GM23338 (cell line): ENCODE data around the gene GRID1. TPM values are rescaled to one million over a fixed set of nuclear protein-coding genes. Genes with fewer than 3 reads are reported as not detected.

Experiments
- ATAC-seq: fragments of 200-7000 bp; cut with Tn5 transposase; 3 replicates; pipeline ENCODE4 v1.9.1; 2020
- DNase-seq: peaks from one replicate; pipeline ENCODE4 v3.0.0-alpha.2; 2015; ENCODE audit warnings: low spot score
- H2AFZ ChIP-seq: fragments of 200-600 bp; sonication (generic); 2 replicates; pipeline ENCODE4 v1.8.0; 2016; ENCODE audit warnings: antibody characterized with exemption, mild to moderate bottlenecking, moderate library complexity
- H3F3A ChIP-seq: fragments of 200-600 bp; sonication (generic); replicated peaks from 2 replicates; pipeline ENCODE4 v1.8.0; 2017; ENCODE audit warnings: antibody characterized with exemption, mixed run types, low read depth
- H3K27ac ChIP-seq: fragments of 200-600 bp; sonication (generic); 2 replicates; pipeline ENCODE4 v1.6.1; 2016; ENCODE audit warnings: low read depth
- H3K27me3 ChIP-seq: fragments of 200-600 bp; sonication (generic); 2 replicates; pipeline ENCODE4 v1.8.0; 2016; ENCODE audit warnings: mild to moderate bottlenecking, mixed run types, moderate library complexity; ENCODE audit not compliant: insufficient read depth
- H3K36me3 ChIP-seq: fragments of 200-600 bp; sonication (generic); 2 replicates; pipeline ENCODE4 v1.8.0; 2016; ENCODE audit warnings: mild to moderate bottlenecking; ENCODE audit not compliant: insufficient read depth
- H3K4me1 ChIP-seq: fragments of 200-600 bp; sonication (generic); 2 replicates; pipeline ENCODE4 v1.8.0; 2016; ENCODE audit warnings: mild to moderate bottlenecking, moderate library complexity; ENCODE audit not compliant: insufficient read depth
- H3K4me2 ChIP-seq: fragments of 200-600 bp; sonication (generic); 2 replicates; pipeline ENCODE4 v1.7.1; 2017; ENCODE audit warnings: mixed run types
- H3K4me3 ChIP-seq: fragments of 200-600 bp; sonication (generic); 2 replicates; pipeline ENCODE4 v1.6.1; 2016; ENCODE audit warnings: mixed run types
- H3K79me2 ChIP-seq: fragments of 200-600 bp; sonication (generic); replicated peaks from 2 replicates; pipeline ENCODE4 v1.8.0; 2017; ENCODE audit warnings: mild to moderate bottlenecking; ENCODE audit not compliant: insufficient read depth
- H3K9me2 ChIP-seq: fragments of 200-600 bp; sonication (generic); 2 replicates; pipeline ENCODE4 v1.8.0; 2017; ENCODE audit not compliant: insufficient read depth
- H4K20me1 ChIP-seq: fragments of 200-600 bp; sonication (generic); replicated peaks from 2 replicates; pipeline ENCODE4 v1.8.0; 2017; ENCODE audit warnings: mild to moderate bottlenecking; ENCODE audit not compliant: insufficient read depth
- H3K27ac Mint-ChIP-seq: 2 replicates; pipeline ENCODE4 v1.8.0; 2020; ENCODE audit warnings: inconsistent platforms, mild to moderate bottlenecking, moderate library complexity, mixed read lengths
- H3K27me3 Mint-ChIP-seq: 3 replicates; pipeline ENCODE4 v1.8.0; 2022; ENCODE audit warnings: low read depth, mild to moderate bottlenecking, moderate library complexity, mixed read lengths, inconsistent platforms; ENCODE audit not compliant: insufficient read depth, poor library complexity
- H3K36me3 Mint-ChIP-seq: 3 replicates; pipeline ENCODE4 v1.8.0; 2021; ENCODE audit warnings: low read depth, mild to moderate bottlenecking, inconsistent platforms, moderate library complexity, mixed read lengths
- H3K4me1 Mint-ChIP-seq: 3 replicates; pipeline ENCODE4 v1.8.0; 2020; ENCODE audit warnings: mild to moderate bottlenecking, inconsistent platforms, mixed read lengths
- H3K4me3 Mint-ChIP-seq: 3 replicates; pipeline ENCODE4 v1.8.0; 2021; ENCODE audit warnings: moderate library complexity, mild to moderate bottlenecking, inconsistent platforms, mixed read lengths
- H3K9me3 Mint-ChIP-seq: 3 replicates; pipeline ENCODE4 v1.8.0; 2020; ENCODE audit warnings: moderate library complexity, mild to moderate bottlenecking, inconsistent platforms, mixed read lengths
- EZH2 ChIP-seq: fragments of 200-600 bp; sonication (generic); IDR thresholded peaks from one replicate; pipeline ENCODE4 v1.8.0; 2017; ENCODE audit warnings: antibody characterized with exemption, mild to moderate bottlenecking, low read depth; ENCODE audit not compliant: unreplicated experiment
- EZH2phosphoT487 ChIP-seq: fragments of 200-600 bp; sonication (generic); IDR thresholded peaks from one replicate; pipeline ENCODE4 v1.8.1; 2018; ENCODE audit warnings: antibody characterized with exemption; ENCODE audit not compliant: unreplicated experiment
- NANOG ChIP-seq: IDR thresholded peaks from 2 replicates; pipeline ENCODE4 v1.6.1; 2016; ENCODE audit warnings: antibody characterized with exemption, borderline replicate concordance
- STAT1 ChIP-seq: IDR thresholded peaks from one replicate; pipeline ENCODE4 v1.6.1; 2016; ENCODE audit warnings: antibody characterized with exemption; ENCODE audit not compliant: unreplicated experiment
- ZNF114 ChIP-seq: fragments of 250-450 bp; sonication (Bioruptor Pico); IDR thresholded peaks from 2 replicates; pipeline ENCODE4 v1.5.0; 2020; ENCODE audit warnings: mild to moderate bottlenecking, moderate library complexity
- ZNF331 ChIP-seq: fragments of 250-450 bp; sonication (Bioruptor Pico); IDR thresholded peaks from 2 replicates; pipeline ENCODE4 v1.5.0; 2020; ENCODE audit warnings: low read depth, mild to moderate bottlenecking, moderate library complexity
- polyA plus RNA-seq: library from polyadenylated mRNA; unstranded; fragments of >200 nt; fragmentation: Nextera tagmentation; extraction: Ambion mirVana; gene quantifications from 2 replicates; pipeline ENCODE4 v1.2.1, GENCODE V29; 2016
- total RNA-seq: library from RNA; depleted of rRNA; stranded (reverse); fragments of >200 nt; shearing (Covaris generic); gene quantifications from 2 replicates; pipeline ENCODE4 v1.2.3, GENCODE V29; 2014
- TF ChIP-seq, protein P1 (sequence below): IDR thresholded peaks from one replicate; pipeline ENCODE4 v1.6.1; 2018; ENCODE audit warnings: antibody characterized with exemption; ENCODE audit not compliant: unreplicated experiment
- TF ChIP-seq, protein P2 (sequence below): IDR thresholded peaks from 2 replicates; pipeline ENCODE4 v1.6.1; 2016; ENCODE audit warnings: antibody characterized with exemption
- TF ChIP-seq, protein P3 (sequence below), 2 experiments: fragments of 200-600 bp in 1 of 2; sonication (generic) in 1 of 2; conservative IDR thresholded peaks; 2 replicates each; pipeline versions ENCODE4 v1.5.1 to v1.6.1; 2016 to 2017; ENCODE audit warnings: antibody characterized with exemption in 2 of 2, low read depth in 2 of 2, mild to moderate bottlenecking in 2 of 2, moderate library complexity in 1 of 2

GRID1 gene
- total and polyA plus RNA-seq, 2 experiments from 2014 or later, result 0.14 to 0.15 TPM

DNA sequence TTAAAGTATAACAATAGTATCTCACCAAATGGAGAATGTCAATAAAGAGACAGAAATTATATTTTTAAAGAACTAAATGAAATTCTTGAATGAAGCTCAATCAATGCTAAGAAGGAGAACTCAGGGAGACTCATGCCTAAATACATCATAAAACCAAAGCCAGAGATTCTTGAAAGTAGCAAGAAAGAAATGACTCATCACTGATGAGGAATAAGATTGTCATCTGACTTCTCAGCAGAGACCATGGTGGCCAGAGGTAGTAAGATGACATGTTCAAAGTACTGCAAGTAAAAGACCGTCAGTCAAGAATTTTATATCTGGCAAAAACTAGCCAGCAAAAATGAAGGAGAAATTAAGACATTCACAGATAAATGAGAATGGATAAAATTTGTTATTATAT lies 399.0 kb downstream of the GRID1 start:
- Histone ChIP-seq H3K27ac (no peak overlapping the region), H3K79me2 (no peaks in the 10 kb centered on the region)

More for the DNA sequence above, 399.0 kb downstream of the GRID1 start:
- Histone ChIP-seq H3K9me2 (no peaks in the 10 kb centered on the region), H4K20me1 (no peaks in the 10 kb centered on the region), H3K4me3 (no peak overlapping the region), H3F3A (no peaks in the 10 kb centered on the region), H2AFZ (no peak overlapping the region), H3K4me1 (no peaks in the 10 kb centered on the region), H3K36me3 (0 out of 2 replicates have a peak, but pooled peaks cover 5% of the 10 kb centered on the region), H3K4me2 (no peak overlapping the region), H3K27me3 (no peaks in the 10 kb centered on the region)
- H3K27me3 Mint-ChIP-seq, result no peaks in the 10 kb centered on the region
- H3K4me1 Mint-ChIP-seq, result no peaks in the 10 kb centered on the region
- no peak for ATAC-seq
- H3K9me3 Mint-ChIP-seq, result peaks cover 76% of the 10 kb centered on the region
- peaks cover 13% of the 10 kb centered on the region; the same call in 2 of the 3 replicates for H3K36me3 Mint-ChIP-seq
- no peak overlapping the region for H3K27ac Mint-ChIP-seq
- DNase-seq, result no peak
- TF ChIP-seq, protein P1, sequence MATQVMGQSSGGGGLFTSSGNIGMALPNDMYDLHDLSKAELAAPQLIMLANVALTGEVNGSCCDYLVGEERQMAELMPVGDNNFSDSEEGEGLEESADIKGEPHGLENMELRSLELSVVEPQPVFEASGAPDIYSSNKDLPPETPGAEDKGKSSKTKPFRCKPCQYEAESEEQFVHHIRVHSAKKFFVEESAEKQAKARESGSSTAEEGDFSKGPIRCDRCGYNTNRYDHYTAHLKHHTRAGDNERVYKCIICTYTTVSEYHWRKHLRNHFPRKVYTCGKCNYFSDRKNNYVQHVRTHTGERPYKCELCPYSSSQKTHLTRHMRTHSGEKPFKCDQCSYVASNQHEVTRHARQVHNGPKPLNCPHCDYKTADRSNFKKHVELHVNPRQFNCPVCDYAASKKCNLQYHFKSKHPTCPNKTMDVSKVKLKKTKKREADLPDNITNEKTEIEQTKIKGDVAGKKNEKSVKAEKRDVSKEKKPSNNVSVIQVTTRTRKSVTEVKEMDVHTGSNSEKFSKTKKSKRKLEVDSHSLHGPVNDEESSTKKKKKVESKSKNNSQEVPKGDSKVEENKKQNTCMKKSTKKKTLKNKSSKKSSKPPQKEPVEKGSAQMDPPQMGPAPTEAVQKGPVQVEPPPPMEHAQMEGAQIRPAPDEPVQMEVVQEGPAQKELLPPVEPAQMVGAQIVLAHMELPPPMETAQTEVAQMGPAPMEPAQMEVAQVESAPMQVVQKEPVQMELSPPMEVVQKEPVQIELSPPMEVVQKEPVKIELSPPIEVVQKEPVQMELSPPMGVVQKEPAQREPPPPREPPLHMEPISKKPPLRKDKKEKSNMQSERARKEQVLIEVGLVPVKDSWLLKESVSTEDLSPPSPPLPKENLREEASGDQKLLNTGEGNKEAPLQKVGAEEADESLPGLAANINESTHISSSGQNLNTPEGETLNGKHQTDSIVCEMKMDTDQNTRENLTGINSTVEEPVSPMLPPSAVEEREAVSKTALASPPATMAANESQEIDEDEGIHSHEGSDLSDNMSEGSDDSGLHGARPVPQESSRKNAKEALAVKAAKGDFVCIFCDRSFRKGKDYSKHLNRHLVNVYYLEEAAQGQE, result no peak
- TF ChIP-seq ZNF331 (CRISPR knock-in tag) (no peak), EZH2phosphoT487 (no peak), EZH2 (no peak), ZNF114 (no peak), STAT1 (no peak), NANOG (no peak)
- TF ChIP-seq, protein P2, sequence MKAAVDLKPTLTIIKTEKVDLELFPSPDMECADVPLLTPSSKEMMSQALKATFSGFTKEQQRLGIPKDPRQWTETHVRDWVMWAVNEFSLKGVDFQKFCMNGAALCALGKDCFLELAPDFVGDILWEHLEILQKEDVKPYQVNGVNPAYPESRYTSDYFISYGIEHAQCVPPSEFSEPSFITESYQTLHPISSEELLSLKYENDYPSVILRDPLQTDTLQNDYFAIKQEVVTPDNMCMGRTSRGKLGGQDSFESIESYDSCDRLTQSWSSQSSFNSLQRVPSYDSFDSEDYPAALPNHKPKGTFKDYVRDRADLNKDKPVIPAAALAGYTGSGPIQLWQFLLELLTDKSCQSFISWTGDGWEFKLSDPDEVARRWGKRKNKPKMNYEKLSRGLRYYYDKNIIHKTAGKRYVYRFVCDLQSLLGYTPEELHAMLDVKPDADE, result no peak
- TF ChIP-seq, protein P3, sequence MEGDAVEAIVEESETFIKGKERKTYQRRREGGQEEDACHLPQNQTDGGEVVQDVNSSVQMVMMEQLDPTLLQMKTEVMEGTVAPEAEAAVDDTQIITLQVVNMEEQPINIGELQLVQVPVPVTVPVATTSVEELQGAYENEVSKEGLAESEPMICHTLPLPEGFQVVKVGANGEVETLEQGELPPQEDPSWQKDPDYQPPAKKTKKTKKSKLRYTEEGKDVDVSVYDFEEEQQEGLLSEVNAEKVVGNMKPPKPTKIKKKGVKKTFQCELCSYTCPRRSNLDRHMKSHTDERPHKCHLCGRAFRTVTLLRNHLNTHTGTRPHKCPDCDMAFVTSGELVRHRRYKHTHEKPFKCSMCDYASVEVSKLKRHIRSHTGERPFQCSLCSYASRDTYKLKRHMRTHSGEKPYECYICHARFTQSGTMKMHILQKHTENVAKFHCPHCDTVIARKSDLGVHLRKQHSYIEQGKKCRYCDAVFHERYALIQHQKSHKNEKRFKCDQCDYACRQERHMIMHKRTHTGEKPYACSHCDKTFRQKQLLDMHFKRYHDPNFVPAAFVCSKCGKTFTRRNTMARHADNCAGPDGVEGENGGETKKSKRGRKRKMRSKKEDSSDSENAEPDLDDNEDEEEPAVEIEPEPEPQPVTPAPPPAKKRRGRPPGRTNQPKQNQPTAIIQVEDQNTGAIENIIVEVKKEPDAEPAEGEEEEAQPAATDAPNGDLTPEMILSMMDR (conservative IDR thresholded peaks at IDR 0.05; ENCODE audit: low read depth in 2 of 2), result no peak
- H3K4me3 Mint-ChIP-seq, result no peak overlapping the region
